Central memory CD8-positive, alpha-beta T cell (primary cell): Measurements from ENCODE around the gene MAN2B2.

ENCODE experiments used
- ATAC-seq: fragments of 150-1000 bp; cut with Tn5 transposase; replicated peaks from 2 replicates; pipeline ENCODE4 v1.10.0; 2022; ENCODE audit warnings: mild to moderate bottlenecking, moderate FRiP score, moderate number of reproducible peaks; ENCODE audit not compliant: poor library complexity, severe bottlenecking; ENCODE audit errors: extremely low read depth
- DNase-seq, 2 donors: peaks; one replicate each; pipeline ENCODE4 v3.0.0; 2021; ENCODE audit warnings: low spot score in 2 of 2
- H3K27ac Mint-ChIP-seq: one replicate; pipeline ENCODE4 v1.8.0; 2022; ENCODE audit warnings: low read depth, mild to moderate bottlenecking, moderate library complexity, mixed read lengths
- H3K27me3 Mint-ChIP-seq: one replicate; pipeline ENCODE4 v1.8.0; 2022; ENCODE audit warnings: mixed read lengths
- H3K36me3 Mint-ChIP-seq: one replicate; pipeline ENCODE4 v1.8.0; 2022; ENCODE audit warnings: mild to moderate bottlenecking, moderate library complexity, mixed read lengths; ENCODE audit not compliant: insufficient read depth
- H3K4me1 Mint-ChIP-seq: one replicate; pipeline ENCODE4 v1.8.0; 2022; ENCODE audit warnings: mixed read lengths
- H3K4me3 Mint-ChIP-seq: one replicate; pipeline ENCODE4 v1.8.0; 2022; ENCODE audit warnings: mild to moderate bottlenecking, moderate library complexity, mixed read lengths
- H3K9me3 Mint-ChIP-seq: one replicate; pipeline ENCODE4 v1.8.0; 2022; ENCODE audit warnings: mixed read lengths

Gene MAN2B2

DNA sequence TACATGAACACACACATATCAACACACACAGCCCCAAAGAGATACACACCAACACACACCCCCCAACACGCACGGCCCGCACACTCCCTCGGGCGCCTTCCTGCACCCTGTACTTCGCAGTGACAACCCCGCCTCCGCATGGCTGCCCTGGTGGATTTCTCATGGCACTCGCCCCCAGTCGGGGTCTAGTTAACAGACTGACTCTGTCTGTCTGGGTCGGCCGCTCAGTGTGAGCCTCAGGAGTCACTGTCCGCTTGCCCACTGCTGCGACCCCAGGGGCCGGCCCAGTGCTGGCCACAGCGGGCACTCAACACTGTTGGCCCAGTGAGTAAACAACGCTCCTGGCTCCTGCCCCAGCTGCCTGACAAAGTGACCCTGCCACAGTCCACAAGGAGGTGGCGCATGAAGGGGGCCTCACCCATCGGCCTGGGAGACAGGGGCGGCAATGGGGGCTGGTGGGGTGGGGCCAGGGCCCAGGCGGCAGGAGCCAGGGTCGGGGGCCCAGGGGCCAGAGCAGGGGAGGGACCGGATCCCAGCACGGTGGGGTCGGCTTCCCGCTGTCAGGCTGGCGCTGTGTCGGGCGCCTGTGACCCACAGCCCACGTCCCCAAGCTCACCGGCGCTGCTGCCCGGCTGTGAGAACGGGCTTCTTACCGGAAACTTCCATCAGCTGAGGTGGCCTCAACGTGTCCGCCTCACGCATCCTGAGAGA lies 40.2 kb upstream of the MAN2B2 start:
- DNase-seq: no peak
- no peak for ATAC-seq
- H3K27ac Mint-ChIP-seq: no peak overlapping the region
- H3K4me3 Mint-ChIP-seq: no peak overlapping the region
- peaks cover 10% of the 10 kb centered on the region for H3K27me3 Mint-ChIP-seq
- H3K9me3 Mint-ChIP-seq: no peaks in the 10 kb centered on the region
- H3K36me3 Mint-ChIP-seq: no peaks in the 10 kb centered on the region
- H3K4me1 Mint-ChIP-seq: no peaks in the 10 kb centered on the region

DNA sequence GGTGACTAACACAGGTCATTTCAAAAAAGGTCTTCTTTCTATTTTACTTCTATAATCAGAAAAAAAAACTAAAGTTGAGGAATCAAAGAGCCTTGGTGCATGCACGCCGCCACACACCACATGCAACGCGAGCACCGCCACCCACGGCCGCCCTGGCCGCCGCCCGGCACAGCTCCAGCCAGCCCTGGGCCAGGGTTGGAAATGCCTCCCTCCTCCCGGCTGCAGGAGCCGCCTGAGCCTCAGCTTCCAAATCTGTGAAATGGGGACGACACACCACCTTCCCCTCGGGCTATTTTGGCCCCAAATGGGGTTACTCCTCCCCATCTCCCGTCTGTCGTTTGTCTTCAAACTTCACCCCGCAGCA lies 39.7 kb upstream of the MAN2B2 start:
- Mint-ChIP-seq H3K4me3 (no peak overlapping the region), H3K4me1 (no peaks in the 10 kb centered on the region), H3K27me3 (peaks cover 15% of the 10 kb centered on the region), H3K27ac (no peak overlapping the region), H3K9me3 (peaks cover 3% of the 10 kb centered on the region), H3K36me3 (no peaks in the 10 kb centered on the region)
- ATAC-seq: no peak
- no peak for DNase-seq

DNA sequence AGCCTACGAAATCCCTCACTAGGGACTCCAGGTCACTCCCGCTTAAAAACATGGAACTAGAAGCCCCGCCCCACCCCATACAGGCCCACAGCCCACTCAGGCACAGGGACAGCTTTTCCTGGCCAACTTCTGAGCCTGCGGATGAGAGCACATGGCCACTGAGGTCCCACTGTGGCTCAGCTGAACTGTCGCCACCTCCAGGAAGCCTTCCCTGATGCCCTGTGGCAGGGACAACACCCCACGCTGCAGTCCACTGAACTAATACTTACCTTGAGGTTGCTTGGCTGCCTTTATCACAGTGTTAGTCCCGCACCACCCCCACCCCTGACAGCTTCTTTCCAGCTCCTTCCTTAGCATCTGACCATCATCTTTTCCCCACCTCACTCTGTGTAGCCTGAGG lies 39.3 kb upstream of the MAN2B2 start:
- no peaks in the 10 kb centered on the region for H3K36me3 Mint-ChIP-seq
- H3K27me3 Mint-ChIP-seq: peaks cover 18% of the 10 kb centered on the region
- H3K4me3 Mint-ChIP-seq: no peak overlapping the region
- H3K4me1 Mint-ChIP-seq: no peaks in the 10 kb centered on the region
- no peak for DNase-seq
- no peak for ATAC-seq
- H3K9me3 Mint-ChIP-seq: peaks cover 5% of the 10 kb centered on the region
- no peak overlapping the region for H3K27ac Mint-ChIP-seq

DNA sequence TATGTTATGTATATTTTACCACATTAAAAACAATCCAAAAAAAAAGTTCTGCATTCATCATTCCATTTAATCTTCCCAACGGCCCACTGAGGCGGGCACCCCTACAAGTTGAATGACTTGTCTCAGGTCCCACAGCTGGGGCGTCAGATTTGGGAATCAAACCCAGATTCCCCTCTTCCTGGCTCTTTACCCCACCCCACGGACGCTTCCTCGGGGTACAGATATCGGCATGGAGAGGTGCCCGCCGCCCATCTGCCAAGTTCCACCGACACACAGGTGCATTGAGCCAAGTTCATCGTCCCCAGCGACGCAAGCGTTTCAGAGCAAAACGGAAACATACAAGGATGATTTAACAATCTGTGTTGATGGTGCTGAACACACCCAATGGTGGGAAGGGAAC lies 36.9 kb upstream of the MAN2B2 start:
- no peak for DNase-seq
- Mint-ChIP-seq H3K27me3 (peaks cover 32% of the 10 kb centered on the region), H3K4me1 (no peaks in the 10 kb centered on the region), H3K9me3 (peaks cover 5% of the 10 kb centered on the region), H3K27ac (no peak overlapping the region), H3K4me3 (no peak overlapping the region), H3K36me3 (no peaks in the 10 kb centered on the region)
- ATAC-seq: no peak

DNA sequence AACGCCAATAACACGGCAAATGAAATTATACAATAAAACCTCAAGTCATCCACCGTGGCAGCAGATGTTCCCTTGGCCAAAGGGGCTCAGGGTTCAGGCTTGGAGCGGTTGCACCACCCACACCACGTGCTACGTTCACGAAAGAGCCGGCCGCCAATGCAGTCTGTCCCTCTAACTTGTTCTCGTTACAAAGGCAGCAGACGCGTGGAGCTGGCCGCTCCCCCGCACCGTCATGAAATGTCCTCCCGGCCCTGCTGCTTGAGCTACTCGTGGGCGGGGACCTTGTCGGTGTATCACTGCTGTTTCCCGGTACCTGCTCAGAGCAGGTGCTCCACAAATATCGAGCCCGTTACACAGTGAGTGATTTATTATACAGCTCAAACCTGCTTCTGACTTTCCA lies 36.4 kb upstream of the MAN2B2 start:
- DNase-seq (no peak), ATAC-seq (no peak)
- no peaks in the 10 kb centered on the region for H3K4me1 Mint-ChIP-seq
- no peak overlapping the region for H3K27ac Mint-ChIP-seq
- peaks cover 37% of the 10 kb centered on the region for H3K27me3 Mint-ChIP-seq
- H3K9me3 Mint-ChIP-seq: peaks cover 5% of the 10 kb centered on the region
- no peak overlapping the region for H3K4me3 Mint-ChIP-seq
- no peaks in the 10 kb centered on the region for H3K36me3 Mint-ChIP-seq

DNA sequence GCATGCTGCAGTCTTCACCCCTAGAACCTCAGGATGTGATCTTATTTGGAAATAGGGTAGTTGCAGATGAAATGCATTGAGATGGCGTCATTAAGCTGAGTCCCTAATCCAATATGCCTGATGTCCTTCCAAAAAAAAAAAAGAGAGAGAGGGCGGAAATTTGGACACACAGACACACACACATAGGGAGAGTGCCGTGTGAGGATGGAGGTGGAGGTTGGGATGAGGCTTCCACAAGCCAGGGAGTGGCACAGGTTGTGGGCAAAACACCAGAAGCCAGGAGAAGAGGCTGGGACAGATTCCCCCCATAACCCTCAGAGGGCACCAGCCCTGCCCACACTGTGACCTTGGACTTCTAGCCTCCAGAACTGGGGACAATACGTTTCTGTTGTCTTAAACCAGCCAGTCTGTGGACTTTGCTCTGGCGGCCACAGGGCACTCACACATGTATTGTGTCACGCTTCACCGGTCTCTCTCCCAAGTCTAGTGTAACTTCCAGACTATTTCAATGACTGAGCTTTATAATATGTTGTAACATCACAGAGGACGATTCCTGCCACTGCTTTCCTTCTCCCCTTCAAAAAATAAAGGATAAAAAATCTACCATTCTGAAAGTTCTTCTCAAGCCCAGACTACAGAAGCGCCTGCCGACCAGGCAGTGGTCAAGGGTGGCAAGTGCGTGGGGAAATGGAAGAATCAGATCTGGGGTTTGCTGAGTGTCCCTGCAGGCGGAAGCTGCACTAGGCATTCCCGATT lies 35.8 kb upstream of the MAN2B2 start:
- peaks cover 5% of the 10 kb centered on the region for H3K9me3 Mint-ChIP-seq
- H3K27ac Mint-ChIP-seq: no peak overlapping the region
- no peak overlapping the region for H3K4me3 Mint-ChIP-seq
- peaks cover 43% of the 10 kb centered on the region for H3K27me3 Mint-ChIP-seq
- H3K4me1 Mint-ChIP-seq: no peaks in the 10 kb centered on the region
- no peak for ATAC-seq
- no peaks in the 10 kb centered on the region for H3K36me3 Mint-ChIP-seq
- no peak for DNase-seq

DNA sequence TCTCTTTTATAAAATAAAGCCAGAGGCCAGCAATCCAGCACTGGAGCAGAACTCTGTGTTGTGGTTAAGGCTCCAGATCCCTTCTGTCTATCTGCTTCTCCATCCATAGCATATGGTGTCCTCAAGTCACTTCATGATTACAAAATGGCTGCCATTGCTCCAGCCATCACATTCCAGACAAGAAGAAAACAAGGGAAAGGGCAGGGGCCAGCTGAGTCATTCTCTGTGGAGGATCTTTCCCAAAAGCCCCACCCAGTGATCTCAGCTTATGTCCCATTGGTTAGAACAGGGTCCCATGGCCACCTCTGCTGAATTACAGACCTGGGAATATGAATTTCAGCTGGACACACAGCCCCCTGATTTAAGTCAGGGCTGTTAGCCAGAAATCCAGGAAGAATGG lies 34.1 kb upstream of the MAN2B2 start:
- H3K9me3 Mint-ChIP-seq: peaks cover 5% of the 10 kb centered on the region
- DNase-seq (no peak), ATAC-seq (no peak)
- no peaks in the 10 kb centered on the region for H3K4me1 Mint-ChIP-seq
- H3K36me3 Mint-ChIP-seq: no peaks in the 10 kb centered on the region
- no peak overlapping the region for H3K27ac Mint-ChIP-seq
- peaks cover 58% of the 10 kb centered on the region for H3K27me3 Mint-ChIP-seq
- no peak overlapping the region for H3K4me3 Mint-ChIP-seq

DNA sequence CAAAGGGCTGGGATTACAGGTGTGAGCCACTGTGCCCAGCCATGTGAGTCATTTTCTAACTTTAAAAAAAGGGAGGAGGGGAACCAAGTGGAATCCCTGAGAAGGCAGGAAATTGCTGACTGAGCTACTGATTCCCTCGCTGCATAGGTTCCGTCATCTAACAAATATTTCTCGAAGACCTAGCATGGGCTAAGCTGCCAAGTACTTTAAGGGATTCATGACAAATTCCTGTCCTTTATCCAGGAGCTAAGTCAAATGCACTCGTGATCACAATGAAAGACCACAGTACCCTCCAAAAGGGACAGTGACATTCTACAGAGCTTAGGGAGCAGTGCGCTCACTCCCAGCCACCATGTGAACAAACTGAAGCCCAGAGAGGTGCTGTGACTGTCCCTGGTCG lies 33.2 kb upstream of the MAN2B2 start:
- H3K9me3 Mint-ChIP-seq: peaks cover 5% of the 10 kb centered on the region

DNA sequence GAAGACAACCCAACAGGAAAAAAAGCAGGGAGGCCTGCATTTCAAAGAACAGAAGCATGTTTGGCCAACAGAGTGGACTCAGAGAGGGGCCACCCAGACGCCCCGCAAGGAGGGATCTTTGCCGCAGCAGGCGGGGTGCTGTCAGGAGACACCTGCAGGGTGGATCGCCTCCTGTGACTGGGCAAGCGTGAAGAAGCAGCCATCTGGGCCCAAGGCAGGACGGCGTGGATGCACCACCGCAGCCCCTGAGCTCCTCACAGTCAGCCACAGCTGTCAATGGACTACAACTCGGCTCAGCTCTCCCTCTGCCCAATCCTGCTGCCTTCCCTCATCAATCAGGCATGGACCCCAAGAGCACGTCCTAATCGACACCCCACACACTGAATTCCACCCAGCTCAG lies 32.0 kb upstream of the MAN2B2 start:
- DNase-seq (no peak), ATAC-seq (no peak)
- H3K27me3 Mint-ChIP-seq: peaks cover 79% of the 10 kb centered on the region
- H3K4me1 Mint-ChIP-seq: peaks cover 8% of the 10 kb centered on the region
- peaks cover 5% of the 10 kb centered on the region for H3K9me3 Mint-ChIP-seq
- no peak overlapping the region for H3K4me3 Mint-ChIP-seq
- H3K36me3 Mint-ChIP-seq: peaks cover 5% of the 10 kb centered on the region
- no peak overlapping the region for H3K27ac Mint-ChIP-seq

More for the DNA sequence above, 33.2 kb upstream of the MAN2B2 start:
- DNase-seq (no peak), ATAC-seq (no peak)
- Mint-ChIP-seq H3K4me1 (peaks cover 4% of the 10 kb centered on the region), H3K27me3 (peaks cover 67% of the 10 kb centered on the region), H3K27ac (no peak overlapping the region), H3K36me3 (peaks cover 2% of the 10 kb centered on the region), H3K4me3 (no peak overlapping the region)

DNA sequence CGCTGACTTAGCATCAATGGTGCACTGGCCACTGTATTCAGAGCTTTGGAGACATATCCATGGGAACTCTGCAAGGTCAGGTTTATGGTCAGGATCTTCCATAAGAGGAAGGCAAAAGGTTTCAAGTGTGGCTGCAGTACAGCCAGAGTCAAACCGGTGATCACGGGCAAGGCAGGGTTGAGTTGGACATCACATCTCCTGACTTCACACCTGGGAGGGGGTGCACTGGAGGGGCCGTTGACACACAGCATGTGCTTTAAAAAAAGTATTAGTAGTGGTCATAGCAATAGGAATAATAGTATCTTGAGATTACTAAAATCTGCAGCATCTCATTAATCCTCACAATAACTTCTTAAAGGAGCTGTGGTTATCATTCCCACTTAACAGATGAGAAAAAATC lies 28.9 kb upstream of the MAN2B2 start:
- Mint-ChIP-seq H3K27me3 (peaks cover 92% of the 10 kb centered on the region), H3K4me3 (no peak overlapping the region), H3K4me1 (peaks cover 8% of the 10 kb centered on the region), H3K9me3 (no peaks in the 10 kb centered on the region), H3K27ac (no peak overlapping the region), H3K36me3 (peaks cover 5% of the 10 kb centered on the region)
- DNase-seq (no peak), ATAC-seq (no peak)

DNA sequence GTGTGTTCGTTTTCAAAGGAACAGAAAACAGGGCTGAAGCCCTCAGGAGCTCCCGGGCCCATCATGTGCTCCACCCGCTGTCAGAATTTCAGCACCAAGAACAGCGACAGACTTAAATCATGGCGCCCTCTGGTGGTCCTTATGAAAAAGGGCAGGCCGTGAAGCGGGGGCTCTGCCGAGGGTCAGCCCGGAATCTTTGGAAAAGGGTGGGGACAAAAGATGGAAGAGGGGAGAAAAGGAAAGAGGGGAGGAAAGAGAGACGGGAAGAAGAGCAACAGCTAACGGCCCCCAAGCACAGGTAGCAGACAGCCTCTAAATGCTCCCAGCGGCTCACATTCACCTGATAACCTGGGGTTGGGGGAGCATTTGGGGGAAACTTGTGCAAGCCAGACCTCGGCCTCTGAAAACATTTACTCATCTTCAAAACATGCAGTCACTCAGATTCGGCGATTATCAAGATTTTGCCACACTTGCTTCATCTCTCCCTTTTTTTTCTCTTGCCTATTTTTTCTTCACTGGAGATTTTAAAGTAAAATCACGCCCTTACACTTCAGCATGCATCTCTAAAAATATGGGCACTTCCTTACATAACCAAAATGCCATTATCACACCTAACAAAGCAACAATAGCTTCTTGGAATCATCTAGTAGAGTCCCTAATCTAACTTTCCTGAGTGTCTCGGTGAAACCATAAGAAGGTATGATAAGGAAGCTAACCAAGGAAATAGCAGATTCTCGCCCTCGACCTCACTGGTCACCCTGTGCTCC lies 28.1 kb upstream of the MAN2B2 start:
- Mint-ChIP-seq H3K27ac (peak overlapping the region; percentile 26), H3K9me3 (peaks cover 4% of the 10 kb centered on the region), H3K27me3 (peaks cover 98% of the 10 kb centered on the region), H3K36me3 (peaks cover 5% of the 10 kb centered on the region), H3K4me3 (no peak overlapping the region), H3K4me1 (peaks cover 8% of the 10 kb centered on the region)
- ATAC-seq (peak; percentile 32), DNase-seq (peak; percentile 27 to 35)

DNA sequence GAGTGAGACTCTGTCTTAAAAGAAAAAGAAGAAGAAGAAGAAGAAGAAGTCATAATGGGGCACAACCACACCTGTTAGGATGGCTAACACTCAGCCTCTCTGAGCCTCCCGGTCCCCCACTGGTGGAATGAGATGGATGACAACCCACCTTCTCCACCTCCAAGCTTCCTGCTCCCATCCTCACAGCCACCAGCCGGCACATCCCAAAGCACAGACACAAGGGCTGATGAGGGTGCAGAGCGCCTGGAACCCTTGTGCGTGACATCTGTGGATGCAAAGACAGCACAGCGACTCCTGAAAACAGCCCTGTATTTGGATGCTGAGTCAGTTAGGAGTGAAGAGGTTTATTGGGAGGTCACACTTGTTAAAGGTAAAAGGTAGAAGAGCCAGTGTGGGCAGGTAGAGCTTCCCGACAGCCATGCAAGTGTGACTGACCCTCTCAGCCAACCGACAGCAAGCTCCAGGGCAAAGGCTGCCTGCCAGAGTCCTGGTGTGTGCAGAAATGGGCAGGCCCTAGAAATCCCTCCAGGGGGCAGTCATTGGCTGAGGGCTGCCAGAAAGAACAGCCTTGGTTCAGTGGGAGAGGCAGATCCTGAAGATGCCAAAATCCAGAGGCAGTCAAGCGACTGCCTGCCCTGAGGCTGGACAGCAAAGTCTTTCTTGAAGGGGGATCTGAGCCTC lies 26.6 kb upstream of the MAN2B2 start:
- ATAC-seq (no peak), DNase-seq (no peak)
- Mint-ChIP-seq H3K4me3 (no peak overlapping the region), H3K4me1 (peaks cover 8% of the 10 kb centered on the region), H3K27me3 (peaks cover 98% of the 10 kb centered on the region), H3K36me3 (peaks cover 6% of the 10 kb centered on the region), H3K9me3 (peaks cover 10% of the 10 kb centered on the region), H3K27ac (no peak overlapping the region)
